ENCODE data around the gene POLR1F. TPM values are rescaled to one million over a fixed set of nuclear protein-coding genes. Genes with fewer than 3 reads are reported as not detected.

POLR1F gene
- total and polyA plus RNA-seq, 2 donors (not counting 3 experiments of a cell fraction or from before 2014, with no cell fraction given) = 10.4 to 27.0 TPM

DNA sequence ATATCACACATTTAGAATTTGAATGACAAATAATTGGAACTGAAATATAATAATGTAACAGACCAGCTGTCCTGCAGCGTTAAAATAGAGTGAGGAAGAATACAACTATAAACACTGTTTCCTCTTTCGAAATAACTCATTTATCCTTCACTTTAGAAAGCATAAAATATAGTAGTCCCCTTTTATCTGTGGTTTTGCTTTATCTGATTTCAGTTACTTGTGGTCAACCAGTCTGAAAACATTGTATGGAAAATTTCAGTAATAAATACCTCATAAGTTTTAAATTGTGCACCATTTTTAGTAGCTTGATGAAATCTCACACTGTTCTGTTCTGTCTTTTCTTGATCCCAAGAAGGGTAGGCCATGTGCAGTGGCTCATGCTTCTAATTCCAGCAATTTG, 31.7 kb downstream of the POLR1F start:
- no peak overlapping the region for H2AFZ ChIP-seq (ENCODE audit: low read depth, low read length)
- no peaks in the 10 kb centered on the region for H3K9me1 ChIP-seq (replicated peaks; ENCODE audit: control insufficient read depth, extremely low read depth, insufficient read depth, low read length)
- intact Hi-C loops (cut with micrococcal nuclease) = no loop called here
- no peaks in the 10 kb centered on the region for H4K20me1 ChIP-seq (replicated peaks; ENCODE audit: control insufficient read depth, extremely low read depth, insufficient read depth, low read length)
- TF ChIP-seq, protein P1, sequence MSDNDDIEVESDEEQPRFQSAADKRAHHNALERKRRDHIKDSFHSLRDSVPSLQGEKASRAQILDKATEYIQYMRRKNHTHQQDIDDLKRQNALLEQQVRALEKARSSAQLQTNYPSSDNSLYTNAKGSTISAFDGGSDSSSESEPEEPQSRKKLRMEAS (IDR thresholded peaks at IDR 0.05; ENCODE audit: insufficient read depth, insufficient read length) = no peak
- dilution Hi-C loops (cut with MboI; ENCODE audit: extremely low pct_ligation_motif_present, low sequenced_read_pairs) = no loop called here
- H3K36me3 ChIP-seq (ENCODE audit: control insufficient read depth in 2 of 2, extremely low read depth in 1 of 2, insufficient read depth in 2 of 2, low read length in 2 of 2) = no peaks in the 10 kb centered on the region
- BruUV-seq (replicated peaks) = no TSS peak
- no peak for DNase-seq (ENCODE audit: low read depth, low spot score)
- no peak overlapping the region for H3K4me2 ChIP-seq (ENCODE audit: insufficient read depth, low read length)
- H3K79me2 ChIP-seq (ENCODE audit: control insufficient read depth, insufficient read depth, low read length) = no peaks in the 10 kb centered on the region
- H3K9me3 ChIP-seq (replicated peaks; ENCODE audit: control insufficient read depth, insufficient read depth, low read length) = no peaks in the 10 kb centered on the region
- H3K4me3 ChIP-seq (replicated peaks in 1 of 3; ENCODE audit: insufficient read depth in 1 of 3, low read depth in 1 of 3, low read length in 3 of 3) = no peak overlapping the region
- peaks cover 0 to 4% of the 10 kb centered on the region in 2 experiments for H3K27me3 ChIP-seq (ENCODE audit: control insufficient read depth in 2 of 2, insufficient read depth in 2 of 2, low read length in 2 of 2)
- no peak overlapping the region for H3K9ac ChIP-seq (replicated peaks; ENCODE audit: extremely low read depth, insufficient read depth, low read length)
- ChIA-PET POLR2A (no interaction called here), CTCF (no interaction called here)
- H3K27ac ChIP-seq (ENCODE audit: insufficient read depth, low read depth, low read length) = no peak overlapping the region
- H3K4me1 ChIP-seq (ENCODE audit: control insufficient read depth, extremely low read depth, insufficient read depth, low read length) = no peaks in the 10 kb centered on the region
- no peak for FAIRE-seq

DNA sequence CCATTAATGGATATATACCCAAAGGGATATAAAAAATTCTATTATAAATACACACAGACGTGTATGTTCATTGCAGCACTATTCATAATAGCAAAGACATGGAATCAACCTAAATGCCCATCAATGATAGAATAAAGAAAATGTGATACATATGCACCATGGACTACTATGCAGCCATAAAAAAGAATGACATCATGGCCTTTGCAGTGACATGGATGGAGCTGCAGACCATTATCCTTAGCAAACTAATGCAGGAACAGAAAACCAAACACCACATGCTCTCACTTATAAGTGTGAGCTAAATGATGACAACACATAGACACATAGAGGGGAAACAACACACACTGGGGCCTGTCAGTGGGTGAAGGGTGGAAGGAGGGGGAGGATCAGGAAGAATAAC, 33.0 kb downstream of the POLR1F start:
- FAIRE-seq (no peak), DNase-seq (ENCODE audit: low read depth, low spot score) (no peak)
- Histone ChIP-seq H3K4me2 (ENCODE audit: insufficient read depth, low read length) (no peak overlapping the region), H3K27ac (ENCODE audit: insufficient read depth, low read depth, low read length) (no peak overlapping the region), H3K79me2 (ENCODE audit: control insufficient read depth, insufficient read depth, low read length) (no peaks in the 10 kb centered on the region), H3K9me3 (replicated peaks; ENCODE audit: control insufficient read depth, insufficient read depth, low read length) (no peaks in the 10 kb centered on the region), H3K9me1 (replicated peaks; ENCODE audit: control insufficient read depth, extremely low read depth, insufficient read depth, low read length) (no peaks in the 10 kb centered on the region), H4K20me1 (replicated peaks; ENCODE audit: control insufficient read depth, extremely low read depth, insufficient read depth, low read length) (no peaks in the 10 kb centered on the region), H3K9ac (replicated peaks; ENCODE audit: extremely low read depth, insufficient read depth, low read length) (no peak overlapping the region), H2AFZ (ENCODE audit: low read depth, low read length) (no peak overlapping the region), H3K4me1 (ENCODE audit: control insufficient read depth, extremely low read depth, insufficient read depth, low read length) (no peaks in the 10 kb centered on the region), H3K27me3 (ENCODE audit: control insufficient read depth in 2 of 2, insufficient read depth in 2 of 2, low read length in 2 of 2) (peaks cover 0 to 4% of the 10 kb centered on the region in 2 experiments), H3K4me3 (replicated peaks in 1 of 3; ENCODE audit: insufficient read depth in 1 of 3, low read depth in 1 of 3, low read length in 3 of 3) (no peak overlapping the region), H3K36me3 (ENCODE audit: control insufficient read depth in 2 of 2, extremely low read depth in 1 of 2, insufficient read depth in 2 of 2, low read length in 2 of 2) (no peaks in the 10 kb centered on the region)
- intact Hi-C loops (cut with micrococcal nuclease) = no loop called here
- BruUV-seq (replicated peaks) = no TSS peak
- ChIA-PET CTCF (no interaction called here), POLR2A (no interaction called here)
- TF ChIP-seq POLR2AphosphoS5 (IDR thresholded peaks at IDR 0.05; ENCODE audit: insufficient read depth, low read depth, low read length) (no peak), MYC (IDR thresholded peaks at IDR 0.05; ENCODE audit: low read depth, low read length) (no peak), EZH2 (IDR thresholded peaks at IDR 0.05; ENCODE audit: borderline replicate concordance, low read depth, low read length, severe bottlenecking) (no peak), JUN (IDR thresholded peaks at IDR 0.05; ENCODE audit: borderline replicate concordance, insufficient read depth, insufficient read length, low read depth) (no peak), POLR2A (IDR thresholded peaks at IDR 0.05; ENCODE audit: low read depth, low read length) (no peak), GATA2 (IDR thresholded peaks at IDR 0.05; ENCODE audit: insufficient read depth, insufficient read length, low read depth, low read length) (no peak), FOS (IDR thresholded peaks at IDR 0.05; ENCODE audit: borderline replicate concordance, insufficient read depth, low read length) (no peak)
- TF ChIP-seq, protein P1 (IDR thresholded peaks at IDR 0.05; ENCODE audit: insufficient read depth, insufficient read length) = no peak
- TF ChIP-seq, protein P2, sequence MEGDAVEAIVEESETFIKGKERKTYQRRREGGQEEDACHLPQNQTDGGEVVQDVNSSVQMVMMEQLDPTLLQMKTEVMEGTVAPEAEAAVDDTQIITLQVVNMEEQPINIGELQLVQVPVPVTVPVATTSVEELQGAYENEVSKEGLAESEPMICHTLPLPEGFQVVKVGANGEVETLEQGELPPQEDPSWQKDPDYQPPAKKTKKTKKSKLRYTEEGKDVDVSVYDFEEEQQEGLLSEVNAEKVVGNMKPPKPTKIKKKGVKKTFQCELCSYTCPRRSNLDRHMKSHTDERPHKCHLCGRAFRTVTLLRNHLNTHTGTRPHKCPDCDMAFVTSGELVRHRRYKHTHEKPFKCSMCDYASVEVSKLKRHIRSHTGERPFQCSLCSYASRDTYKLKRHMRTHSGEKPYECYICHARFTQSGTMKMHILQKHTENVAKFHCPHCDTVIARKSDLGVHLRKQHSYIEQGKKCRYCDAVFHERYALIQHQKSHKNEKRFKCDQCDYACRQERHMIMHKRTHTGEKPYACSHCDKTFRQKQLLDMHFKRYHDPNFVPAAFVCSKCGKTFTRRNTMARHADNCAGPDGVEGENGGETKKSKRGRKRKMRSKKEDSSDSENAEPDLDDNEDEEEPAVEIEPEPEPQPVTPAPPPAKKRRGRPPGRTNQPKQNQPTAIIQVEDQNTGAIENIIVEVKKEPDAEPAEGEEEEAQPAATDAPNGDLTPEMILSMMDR (IDR thresholded peaks at IDR 0.05; ENCODE audit: extremely low read depth in 1 of 2, insufficient read depth in 1 of 2, low read depth in 1 of 2, low read length in 2 of 2) = no peak
- dilution Hi-C loops (cut with MboI; ENCODE audit: extremely low pct_ligation_motif_present, low sequenced_read_pairs) = no loop called here
